Activated CD4-positive, CD25-positive, alpha-beta regulatory T cell treated with anti-CD3 and anti-CD28 coated beads, Interleukin-2, amount 50 U/mL, for 16 hours (primary cell): Measurements from ENCODE around the gene HAPLN2.
"Not testable (repeated sequence)": the region's sequence is repeated elsewhere in the genome, so short reads cannot be mapped to it uniquely, and the experiment has no call there.

Experiments
- DNase-seq: peaks from one replicate; pipeline ENCODE4 v3.0.0-alpha.2; 2020; ENCODE audit warnings: low read depth, low spot score

The HAPLN2 gene

GRCh38 chr1:156591432-156592157, 27.6 kb upstream of the HAPLN2 start, which contains the start of gene NAXE:
NAXE (plus strand) TSS chr1:156591776; CDS start chr1:156591805, 29 bp downstream.
- DNase-seq = peak; percentile 38

- no peak for DNase-seq
These were observed 26.9 kb upstream of the HAPLN2 start for GRCh38 chr1:156592158-156592909.

- DNase-seq = no peak
These were observed 26.1 kb upstream of the HAPLN2 start for GRCh38 chr1:156592910-156593660.

- DNase-seq = no peak
These were observed 25.6 kb upstream of the HAPLN2 start for GRCh38 chr1:156593661-156593989.

- DNase-seq = no peak
These were observed 25.0 kb upstream of the HAPLN2 start for GRCh38 chr1:156594190-156594589.

GRCh38 chr1:156595016-156595415, 24.2 kb upstream of the HAPLN2 start:
- no peak for DNase-seq

GRCh38 chr1:156596426-156596825, 22.8 kb upstream of the HAPLN2 start:
- no peak for DNase-seq

- no peak for DNase-seq
These were observed 21.1 kb upstream of the HAPLN2 start for GRCh38 chr1:156598125-156598524.

- no peak for DNase-seq
These were observed 20.3 kb upstream of the HAPLN2 start for GRCh38 chr1:156598731-156599432.

- no peak for DNase-seq
These were observed 19.4 kb upstream of the HAPLN2 start for GRCh38 chr1:156599811-156600210.

- no peak for DNase-seq
These were observed 18.5 kb upstream of the HAPLN2 start for GRCh38 chr1:156600733-156601121.

- peak; percentile 57 for DNase-seq
These were observed 17.9 kb upstream of the HAPLN2 start, which contains the start of gene GPATCH4 for GRCh38 chr1:156601122-156601830. GPATCH4 (minus strand) TSS chr1:156601479.

GRCh38 chr1:156601892-156602291, 17.3 kb upstream of the HAPLN2 start:
- no peak for DNase-seq

GRCh38 chr1:156602557-156602993, 16.6 kb upstream of the HAPLN2 start:
- no peak for DNase-seq

GRCh38 chr1:156607344-156607743, 11.9 kb upstream of the HAPLN2 start:
- not testable (repeated sequence) for DNase-seq

- peak; percentile 28 for DNase-seq
These were observed 11.1 kb upstream of the HAPLN2 start for GRCh38 chr1:156608036-156608674.

- peak; percentile 23 for DNase-seq
These were observed 10.2 kb upstream of the HAPLN2 start for GRCh38 chr1:156608981-156609380.

GRCh38 chr1:156610072-156610471, 9.1 kb upstream of the HAPLN2 start:
- not testable (repeated sequence) for DNase-seq

GRCh38 chr1:156612666-156613065, 6.5 kb upstream of the HAPLN2 start:
- no peak for DNase-seq

- DNase-seq = no peak
These were observed 3.3 kb upstream of the HAPLN2 start for GRCh38 chr1:156615946-156616345.
